ENCODE data around the gene CHD2.
"Not testable (repeated sequence)": the region's sequence is repeated elsewhere in the genome, so short reads cannot be mapped to it uniquely, and the experiment has no call there.

Gene CHD2

DNA sequence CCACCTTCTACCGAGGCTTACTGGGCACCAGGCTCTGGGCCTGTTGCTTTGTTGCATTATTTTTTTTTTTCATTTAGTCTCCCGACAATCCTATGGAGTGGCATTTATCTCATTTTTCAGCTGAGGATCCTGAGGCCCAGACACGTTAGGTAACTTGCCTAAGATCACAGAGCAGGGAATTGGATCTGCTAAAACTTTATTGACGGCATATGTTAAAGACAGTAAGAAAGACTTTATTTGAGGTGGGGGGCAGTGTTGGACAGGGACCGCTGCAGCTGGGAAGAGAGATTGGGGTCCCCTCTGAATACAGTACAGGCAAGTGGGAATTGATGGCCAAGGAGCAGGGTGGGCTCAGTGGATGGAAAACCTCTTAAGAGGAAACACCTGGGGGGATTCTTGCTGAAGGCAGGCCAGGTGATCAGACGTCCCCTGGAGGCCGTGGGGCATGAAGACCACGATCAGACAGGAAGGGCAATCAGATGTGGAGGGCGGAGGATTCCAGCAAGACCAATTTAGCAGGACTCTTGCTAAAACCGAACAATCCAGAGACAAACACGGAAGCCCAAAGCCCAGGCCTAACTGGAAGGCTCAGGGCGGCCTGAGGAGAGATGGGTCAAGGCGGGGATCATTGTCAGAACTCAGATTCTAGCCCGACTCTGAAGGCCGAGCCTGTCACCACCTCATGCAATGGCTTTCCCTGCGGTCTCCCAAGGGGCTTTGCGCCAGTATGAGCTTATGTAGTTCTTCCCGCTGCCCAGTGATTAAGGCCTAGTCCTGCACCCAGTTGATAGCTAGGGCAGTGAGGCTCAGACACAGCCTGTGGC is 135.2 kb downstream of the CHD2 start:
- DNase-seq (ENCODE audit: low read depth in 3 of 3), result no peak

GRCh38 chr15:93035953-93036810 is 136.1 kb downstream of the CHD2 start:
- peak; percentile 21 to 49 (median 23) for DNase-seq (ENCODE audit: low read depth in 3 of 3)

- no peak for DNase-seq (ENCODE audit: low read depth in 3 of 3)
Observed at GRCh38 chr15:93036951-93037819, 137.1 kb downstream of the CHD2 start.

DNA sequence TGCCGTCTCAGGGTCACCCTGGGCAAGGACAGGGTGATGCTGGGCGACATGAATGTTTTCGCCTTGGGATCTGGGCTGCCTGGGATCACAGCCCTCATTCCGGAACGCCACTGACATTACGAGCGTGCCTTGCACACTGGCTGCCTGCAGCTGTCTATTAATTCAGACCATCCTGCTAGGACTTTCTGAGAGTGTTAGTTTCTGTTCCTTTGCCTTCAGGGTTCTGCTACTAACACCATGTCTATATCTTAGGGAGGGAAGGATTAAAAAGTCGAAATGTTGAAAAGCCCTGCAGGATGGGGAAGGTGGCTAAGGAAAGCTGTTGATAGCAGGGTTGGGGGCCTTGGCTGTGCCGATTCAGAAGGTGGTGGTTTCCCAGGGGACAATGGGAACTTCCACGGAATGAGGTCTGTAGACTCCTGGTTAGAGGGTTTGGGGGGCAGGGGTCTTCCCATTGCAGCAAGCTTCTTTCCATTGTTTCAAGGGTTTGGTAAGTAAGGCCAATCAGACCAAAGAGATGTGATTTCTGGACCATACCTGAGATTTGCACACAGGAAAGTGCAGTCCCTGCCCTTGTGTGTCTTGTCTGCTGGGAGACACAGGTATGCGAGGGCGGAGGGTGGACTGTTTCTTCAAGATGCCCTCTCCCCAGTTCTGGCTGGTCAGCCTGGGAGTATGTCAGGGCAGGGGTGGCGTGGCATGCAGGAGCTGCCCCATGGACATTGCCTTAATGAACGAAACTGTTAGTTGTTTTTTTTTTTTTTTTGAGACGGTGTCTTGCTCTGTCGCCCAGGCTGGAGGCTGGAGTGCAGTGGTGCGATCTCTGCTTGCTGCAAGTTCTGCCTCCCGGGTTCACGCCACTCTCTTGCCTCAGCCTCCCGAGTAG is 137.9 kb downstream of the CHD2 start:
- no peak for DNase-seq (ENCODE audit: low read depth in 3 of 3)

DNA sequence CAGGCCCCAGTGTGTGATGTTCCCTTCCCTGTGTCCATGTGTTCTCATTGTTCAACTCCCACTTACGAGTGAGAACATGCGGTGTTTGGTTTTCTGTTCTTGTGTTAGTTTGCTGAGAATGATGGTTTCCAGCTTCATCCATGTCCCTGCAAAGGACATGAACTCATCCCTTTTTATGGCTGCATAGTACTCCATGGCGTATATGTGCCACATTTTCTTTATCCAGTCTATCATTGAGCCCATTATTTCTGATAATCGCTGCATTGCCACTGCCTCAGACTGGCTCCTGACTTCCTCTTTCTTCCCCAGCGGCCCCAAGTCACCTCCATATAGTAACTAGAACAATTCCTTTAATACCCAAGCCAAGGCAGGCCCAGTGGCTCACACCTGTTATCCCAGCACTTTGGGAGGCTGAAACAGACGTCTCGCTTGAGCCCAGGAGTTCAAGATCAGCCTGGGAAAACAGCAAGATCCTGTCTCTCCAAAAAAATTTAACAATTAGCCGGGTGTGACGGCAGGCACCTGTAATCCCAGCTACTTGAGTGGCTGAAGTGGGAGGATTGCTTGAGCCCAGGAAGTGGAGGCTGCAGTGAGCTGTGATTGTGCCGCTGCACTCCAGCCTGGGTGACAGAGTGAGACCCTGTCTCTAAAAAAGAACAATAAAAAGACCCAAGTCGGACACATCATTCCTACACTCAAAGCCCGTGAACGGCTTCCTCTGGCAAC is 139.6 kb downstream of the CHD2 start:
- DNase-seq (ENCODE audit: low read depth in 3 of 3), result not testable (repeated sequence)

DNA sequence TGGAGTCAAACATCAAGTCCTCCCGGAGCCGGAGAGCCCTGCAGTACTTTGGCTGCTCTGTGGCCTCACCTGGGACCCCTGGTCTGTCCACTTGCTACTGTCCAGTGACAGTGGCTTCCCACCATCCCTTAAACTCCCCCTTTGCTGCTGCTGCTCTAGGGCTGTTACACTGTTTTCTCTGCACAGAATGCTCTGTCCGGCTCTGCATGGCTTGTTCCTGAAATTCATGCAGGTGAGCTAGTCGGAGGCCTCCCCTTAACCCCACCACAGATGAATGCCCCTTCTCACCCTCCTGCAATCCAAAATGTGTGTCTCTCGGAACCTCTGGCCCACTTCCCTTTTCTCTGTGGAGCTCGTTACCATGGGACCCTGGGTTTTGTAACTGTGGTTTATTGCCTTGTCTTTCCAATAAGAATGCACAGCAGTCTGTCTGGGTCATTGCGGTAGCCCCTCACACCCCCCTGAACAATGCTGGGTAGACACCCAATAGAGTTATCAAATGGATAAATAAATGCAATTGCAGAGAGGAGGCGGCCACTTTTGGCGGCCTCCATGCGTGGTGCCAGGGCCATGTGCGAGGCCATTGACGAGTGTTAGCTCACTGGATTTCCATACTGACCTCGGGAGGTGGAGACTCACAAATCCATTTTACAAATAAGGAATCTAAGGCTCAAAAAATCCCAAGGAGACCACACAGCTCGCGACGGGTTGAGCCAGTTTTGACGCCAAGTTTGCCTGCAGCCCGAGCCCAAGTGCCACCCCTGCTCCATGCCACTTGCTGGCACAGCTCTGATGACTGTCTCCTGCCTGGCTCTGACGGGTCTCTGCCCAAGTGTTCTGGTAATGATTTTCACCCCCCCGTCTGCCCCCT is 140.4 kb downstream of the CHD2 start:
- no peak for DNase-seq (ENCODE audit: low read depth in 3 of 3)

- no peak for DNase-seq (ENCODE audit: low read depth in 3 of 3)
Observed at GRCh38 chr15:93041159-93041547, 141.0 kb downstream of the CHD2 start.

DNA sequence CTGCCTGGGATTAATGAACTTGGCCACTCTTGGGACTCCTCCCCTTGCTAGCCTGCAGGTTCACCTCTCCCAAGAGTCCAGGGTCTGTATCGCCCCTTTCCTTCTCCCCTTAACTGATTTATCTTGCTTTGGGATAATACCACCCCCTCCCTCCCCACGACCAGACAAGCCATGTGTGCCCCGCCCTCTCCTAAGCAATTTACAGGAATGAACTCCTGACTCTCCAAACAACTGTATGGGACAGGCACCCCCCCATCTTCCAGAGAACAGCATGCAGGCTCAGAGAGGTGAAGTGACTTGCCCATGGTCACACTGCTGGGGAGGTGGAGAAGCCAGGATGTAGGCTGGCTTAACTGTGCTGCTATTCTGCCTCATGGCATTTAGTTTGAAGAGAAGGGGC is 142.1 kb downstream of the CHD2 start:
- DNase-seq (ENCODE audit: low read depth in 3 of 3), result no peak

DNA sequence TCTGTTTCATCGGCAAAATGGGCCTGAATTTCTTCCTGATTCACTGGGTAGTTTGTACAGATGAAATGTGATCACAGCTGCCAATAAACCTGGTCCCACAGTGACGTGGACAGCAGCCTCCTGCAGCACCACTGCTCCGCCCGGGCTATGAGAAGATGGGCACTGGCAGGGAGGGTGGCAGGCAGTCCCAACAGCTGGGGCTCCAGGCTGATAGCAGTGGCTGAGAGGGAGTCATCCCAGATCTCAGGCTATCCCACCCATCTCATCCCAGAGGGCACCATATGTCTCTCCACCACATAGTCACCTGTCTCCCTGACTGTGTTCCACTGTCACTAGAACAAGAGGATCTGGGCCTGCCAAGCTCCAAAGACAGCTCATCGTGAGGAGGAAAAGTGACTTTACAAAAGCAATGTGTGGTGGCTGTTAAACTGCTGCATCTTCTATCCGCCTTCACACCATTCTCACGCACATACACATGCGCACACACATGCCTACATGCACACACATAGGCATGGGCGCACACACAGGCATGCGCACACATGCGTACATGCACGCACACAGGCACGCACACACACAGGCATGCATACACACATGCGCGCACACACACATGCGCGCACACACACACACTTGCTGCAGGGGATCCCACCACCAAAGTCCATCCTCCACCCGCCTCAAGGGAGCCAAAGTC is 142.7 kb downstream of the CHD2 start:
- DNase-seq (ENCODE audit: low read depth in 3 of 3), result no peak

DNA sequence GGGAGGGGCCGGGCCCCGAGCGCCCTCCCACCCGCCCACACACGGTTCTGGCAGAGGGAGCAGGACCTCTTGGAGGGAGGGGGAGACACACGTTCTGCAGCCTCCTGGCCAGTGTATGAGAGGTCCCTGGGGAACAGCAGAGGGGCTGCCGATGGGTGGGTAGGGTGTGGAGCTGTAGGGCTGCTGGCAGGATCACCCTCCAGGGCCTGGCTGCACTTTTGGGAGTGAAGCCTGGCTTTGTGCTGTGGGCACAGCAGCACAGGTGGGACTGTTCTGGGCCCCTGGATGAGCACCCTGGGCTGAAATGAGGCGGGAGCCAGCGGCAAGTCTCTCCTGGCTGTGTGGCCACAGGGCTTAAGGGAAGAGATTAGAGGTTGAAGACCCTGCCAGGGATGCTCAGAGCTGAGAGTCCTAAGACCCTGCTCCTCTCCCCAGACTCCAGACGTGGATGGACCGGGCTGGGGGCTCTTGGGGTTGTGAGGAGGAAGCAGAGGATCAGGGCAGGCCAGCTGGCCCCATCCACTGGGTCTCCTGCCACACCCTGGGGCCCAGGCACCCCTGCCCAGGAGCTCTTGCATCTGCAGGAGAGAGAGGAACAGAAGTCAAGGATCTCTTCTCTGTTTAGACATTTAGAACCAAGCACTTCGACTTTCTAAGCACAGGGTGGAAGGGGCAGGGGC is 143.6 kb downstream of the CHD2 start:
- DNase-seq (ENCODE audit: low read depth in 3 of 3), result no peak

- no peak for DNase-seq (ENCODE audit: low read depth in 3 of 3)
Observed at GRCh38 chr15:93044301-93045190, 144.4 kb downstream of the CHD2 start.

DNA sequence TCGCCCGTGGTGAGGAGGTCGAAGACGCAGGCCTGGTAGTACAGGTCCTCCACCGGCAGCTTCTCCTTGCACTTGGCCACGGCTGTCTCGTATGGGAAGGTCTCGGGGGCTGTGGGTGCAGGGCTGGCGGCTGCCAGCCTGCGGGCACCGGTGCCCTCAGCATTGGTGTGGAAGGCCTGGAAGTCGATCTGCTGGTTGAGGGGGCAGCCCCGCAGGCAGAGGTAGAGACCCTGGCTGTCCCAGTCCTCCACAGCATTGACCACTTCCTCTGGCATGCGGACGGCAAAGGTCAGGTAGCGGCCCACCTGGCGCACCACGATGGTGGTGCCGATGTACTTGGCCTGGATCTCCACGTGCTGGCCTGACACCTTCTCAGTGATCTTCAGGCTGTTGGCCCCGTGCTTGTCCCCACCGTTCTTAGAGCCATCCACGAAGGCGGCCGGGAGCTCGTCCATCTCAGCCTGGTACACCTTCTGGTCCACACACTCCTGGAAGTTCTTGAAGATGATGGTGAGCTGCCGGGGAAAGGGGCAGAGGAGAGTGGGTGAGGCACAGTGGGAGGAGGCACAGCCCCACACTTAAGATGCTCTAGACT is 145.2 kb downstream of the CHD2 start:
- DNase-seq (ENCODE audit: low read depth in 3 of 3), result no peak

DNA sequence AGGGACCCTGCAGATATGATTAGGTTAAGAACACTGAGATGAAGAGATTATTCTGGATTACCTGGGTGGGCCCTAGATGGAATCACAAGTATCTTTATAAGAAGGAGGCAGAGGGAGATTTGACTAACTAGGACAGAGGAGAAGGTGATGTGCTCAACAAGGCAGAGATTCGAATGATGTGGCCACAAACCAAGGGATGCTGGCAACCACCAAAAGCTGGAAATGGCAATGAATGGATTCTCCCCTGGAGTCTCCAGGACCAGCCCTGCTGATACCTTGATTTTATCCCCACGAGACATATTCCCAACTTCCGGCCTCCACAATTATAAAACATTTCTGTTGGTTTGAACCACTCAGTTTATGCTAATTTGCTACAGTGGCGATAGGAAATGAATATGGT is 146.0 kb downstream of the CHD2 start:
- no peak for DNase-seq (ENCODE audit: low read depth in 3 of 3)

- DNase-seq (ENCODE audit: low read depth in 3 of 3), result no peak
Observed at GRCh38 chr15:93046721-93047120, 146.6 kb downstream of the CHD2 start.

DNA sequence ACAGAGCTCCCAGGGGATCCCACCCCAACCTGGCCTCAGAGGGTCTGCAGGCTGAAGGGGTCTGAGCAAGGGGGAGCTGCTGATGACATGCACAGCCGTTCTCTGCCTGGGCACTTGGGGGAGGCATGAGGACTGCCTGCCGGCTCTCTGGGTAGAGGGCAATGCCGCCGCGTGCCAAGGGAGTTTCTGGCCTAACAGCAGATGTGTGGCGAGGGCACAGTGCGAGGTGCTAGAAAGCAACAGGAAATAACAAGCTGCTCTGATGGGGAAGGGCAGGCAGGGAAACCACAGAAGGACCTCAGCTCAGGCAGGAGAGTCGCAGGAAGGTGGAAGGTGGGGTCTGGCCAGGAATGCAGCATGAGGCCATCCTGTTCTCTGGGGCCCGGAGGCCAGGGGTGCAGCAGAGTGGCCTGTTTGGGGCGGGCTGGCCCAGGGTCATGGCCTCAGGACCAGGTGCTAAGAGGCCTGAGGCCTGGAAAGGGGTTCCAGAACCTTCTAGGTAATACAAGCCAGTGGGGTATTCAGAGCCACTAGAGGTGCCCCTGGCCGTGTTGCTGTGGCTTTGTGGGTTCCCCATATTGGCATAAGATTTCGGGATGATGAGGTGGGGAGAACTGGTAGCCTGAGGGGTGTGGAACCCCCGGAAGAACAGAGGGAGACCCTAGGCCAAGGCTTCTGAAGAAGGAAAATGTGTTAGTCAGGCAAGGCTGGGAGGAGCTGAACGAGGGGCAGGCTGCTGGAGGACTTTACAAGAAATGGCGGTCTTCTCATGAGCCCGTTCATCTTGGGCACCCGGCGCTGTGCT is 147.7 kb downstream of the CHD2 start:
- DNase-seq (ENCODE audit: low read depth in 3 of 3), result no peak

DNA sequence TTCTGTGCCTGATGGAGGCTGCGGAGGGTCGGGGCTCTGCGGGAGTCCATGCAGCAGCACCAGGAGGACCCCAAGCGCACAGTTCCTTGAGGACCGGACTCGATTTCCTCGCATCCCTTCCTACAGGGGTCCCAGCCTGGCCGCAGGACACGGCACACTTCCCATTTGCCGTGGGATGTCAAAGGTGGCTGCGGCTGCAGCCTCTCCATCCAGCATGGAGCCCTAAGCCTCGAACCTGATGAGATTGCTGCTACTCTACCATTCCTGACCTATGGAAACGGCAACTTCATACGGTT is 148.2 kb downstream of the CHD2 start:
- no peak for DNase-seq (ENCODE audit: low read depth in 3 of 3)
